Mesendoderm (in vitro differentiated cells): Measurements from ENCODE around the gene CASQ1.

Experiments used
- DNase-seq: peaks from one replicate; pipeline ENCODE4 v3.0.0; 2013
- H2AK5ac ChIP-seq: 2 replicates; pipeline ENCODE4 v1.6.1; 2013; ENCODE audit warnings: low read length, inconsistent platforms
- H2BK120ac ChIP-seq: 2 replicates; pipeline ENCODE4 v1.6.1; 2013; ENCODE audit warnings: low read depth, mild to moderate bottlenecking, low read length, moderate library complexity, mixed read lengths
- H2BK15ac ChIP-seq: replicated peaks from 2 replicates; pipeline ENCODE4 v1.6.1; 2013; ENCODE audit warnings: low read depth, mild to moderate bottlenecking, moderate library complexity
- H2BK5ac ChIP-seq: 2 replicates; pipeline ENCODE4 v1.6.1; 2013; ENCODE audit warnings: low read length, inconsistent platforms
- H3K18ac ChIP-seq: 2 replicates; pipeline ENCODE4 v1.6.1; 2013; ENCODE audit warnings: mild to moderate bottlenecking, low read length, mixed read lengths
- H3K23ac ChIP-seq: one replicate; pipeline ENCODE4 v1.6.1; 2013; ENCODE audit warnings: low read length
- H3K27ac ChIP-seq: 2 replicates; pipeline ENCODE4 v1.5.1; 2013; ENCODE audit warnings: low read depth, mild to moderate bottlenecking, inconsistent platforms, low read length, moderate library complexity
- H3K27me3 ChIP-seq: 2 replicates; pipeline ENCODE4 v1.6.1; 2013; ENCODE audit warnings: low read length, control low read depth, mild to moderate bottlenecking, inconsistent platforms; ENCODE audit not compliant: insufficient read depth, poor library complexity
- H3K36me3 ChIP-seq: 2 replicates; pipeline ENCODE4 v1.6.1; 2013; ENCODE audit warnings: low read length, inconsistent platforms; ENCODE audit not compliant: control insufficient read depth, insufficient read depth
- H3K4ac ChIP-seq: one replicate; pipeline ENCODE4 v1.6.1; 2013; ENCODE audit warnings: low read depth, mild to moderate bottlenecking, low read length, moderate library complexity
- H3K4me1 ChIP-seq: 2 replicates; pipeline ENCODE4 v1.6.1; 2013; ENCODE audit warnings: low read depth, low read length, inconsistent platforms; ENCODE audit not compliant: control insufficient read depth
- H3K4me2 ChIP-seq: 2 replicates; pipeline ENCODE4 v1.6.1; 2013; ENCODE audit warnings: low read length
- H3K4me3 ChIP-seq: 2 replicates; pipeline ENCODE4 v1.5.1; 2013; ENCODE audit warnings: mild to moderate bottlenecking, low read length
- H3K56ac ChIP-seq: one replicate; pipeline ENCODE4 v1.6.1; 2013; ENCODE audit warnings: low read length
- H3K79me1 ChIP-seq: 2 replicates; pipeline ENCODE4 v1.6.1; 2013; ENCODE audit warnings: low read length, inconsistent platforms
- H3K79me2 ChIP-seq: 2 replicates; pipeline ENCODE4 v1.6.1; 2013; ENCODE audit warnings: mild to moderate bottlenecking, low read length; ENCODE audit not compliant: control insufficient read depth, insufficient read depth
- H3K9ac ChIP-seq: 2 replicates; pipeline ENCODE4 v1.6.1; 2013; ENCODE audit warnings: low read length, inconsistent platforms
- H4K5ac ChIP-seq: one replicate; pipeline ENCODE4 v1.6.1; 2013; ENCODE audit warnings: low read length
- H4K8ac ChIP-seq: one replicate; pipeline ENCODE4 v1.6.1; 2013; ENCODE audit warnings: low read depth, mild to moderate bottlenecking, control low read depth, low read length, moderate library complexity
- WGBS: extraction: QIAGEN DNeasy Blood & Tissue Kit; methylation state at CpG from one replicate; pipeline ENCODE4 v1.1.7; 2013; ENCODE audit warnings: low lambda C conversion rate, missing lambda C conversion rate; ENCODE audit not compliant: insufficient coverage; ENCODE audit errors: extremely low coverage; 5-methylcytosine and 5-hydroxymethylcytosine counted together

The CASQ1 gene

DNA sequence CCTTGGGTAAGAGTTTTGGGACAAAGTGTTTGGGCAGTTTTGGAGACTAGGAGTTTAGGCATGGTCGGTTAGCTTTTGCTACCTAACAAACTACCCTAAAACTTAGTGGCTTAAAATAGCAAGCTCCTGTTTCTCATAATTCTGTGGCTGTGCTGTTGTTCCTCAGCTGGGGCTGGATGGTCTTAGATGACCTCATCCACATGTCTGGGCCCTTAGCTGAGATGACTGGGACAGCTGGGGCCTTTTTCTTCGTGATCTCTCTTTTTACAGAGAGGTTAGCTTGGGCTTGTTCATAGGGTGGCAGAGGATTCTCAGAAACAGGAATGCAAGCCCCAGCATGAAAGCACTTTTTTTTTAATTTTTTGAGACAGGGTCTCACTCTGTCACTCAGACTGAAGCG, 32.3 kb upstream of the CASQ1 start:
- no peak for DNase-seq
- H3K27ac ChIP-seq: no peak overlapping the region
- H3K56ac ChIP-seq: no peak overlapping the region
- H3K23ac ChIP-seq: no peak overlapping the region
- no peak overlapping the region for H2BK120ac ChIP-seq
- no peak overlapping the region for H2AK5ac ChIP-seq
- no peak overlapping the region for H3K4ac ChIP-seq
- no peaks in the 10 kb centered on the region for H3K79me2 ChIP-seq
- no peak overlapping the region for H2BK5ac ChIP-seq
- H3K9ac ChIP-seq: no peak overlapping the region
- no peak overlapping the region for H4K5ac ChIP-seq
- H3K36me3 ChIP-seq: no peaks in the 10 kb centered on the region
- no peak overlapping the region for H3K18ac ChIP-seq
- no CpG with 5 or more reads among the region's 3 CpGs for WGBS
- H3K4me3 ChIP-seq: no peak overlapping the region
- H2BK15ac ChIP-seq: no peak overlapping the region
- no peak overlapping the region for H4K8ac ChIP-seq
- H3K4me1 ChIP-seq: peaks cover 2% of the 10 kb centered on the region
- H3K4me2 ChIP-seq: no peak overlapping the region
- H3K79me1 ChIP-seq: no peaks in the 10 kb centered on the region
- no peaks in the 10 kb centered on the region for H3K27me3 ChIP-seq

DNA sequence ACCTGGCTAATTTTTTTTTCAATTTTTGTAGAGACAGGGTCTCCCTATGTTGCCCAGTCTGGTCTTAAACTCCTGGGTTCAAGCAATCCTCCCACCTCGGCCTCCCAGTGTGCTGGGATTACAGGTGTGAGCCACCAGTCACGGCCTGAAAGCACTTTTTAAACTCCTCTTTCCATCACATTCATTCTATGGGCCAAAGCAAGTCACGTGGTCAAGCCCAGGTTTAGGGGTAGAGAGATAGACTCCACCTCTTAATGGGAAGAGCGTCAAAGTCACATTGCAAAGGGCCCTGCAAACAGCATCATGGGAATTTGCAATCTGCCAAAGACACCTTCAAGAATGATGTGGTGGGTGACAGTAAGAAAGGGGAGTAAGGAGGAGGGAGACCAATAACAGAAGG, 31.8 kb upstream of the CASQ1 start:
- Histone ChIP-seq H4K8ac (no peak overlapping the region), H3K27ac (no peak overlapping the region), H2BK15ac (no peak overlapping the region), H2BK5ac (no peak overlapping the region), H3K36me3 (no peaks in the 10 kb centered on the region), H3K4ac (no peak overlapping the region), H3K79me2 (no peaks in the 10 kb centered on the region), H3K4me3 (no peak overlapping the region), H3K23ac (no peak overlapping the region), H3K18ac (no peak overlapping the region), H3K4me2 (no peak overlapping the region), H3K27me3 (no peaks in the 10 kb centered on the region), H3K9ac (no peak overlapping the region), H4K5ac (no peak overlapping the region), H3K79me1 (no peaks in the 10 kb centered on the region), H2AK5ac (no peak overlapping the region), H3K56ac (no peak overlapping the region), H3K4me1 (peaks cover 2% of the 10 kb centered on the region), H2BK120ac (no peak overlapping the region)
- no CpG with 5 or more reads among the region's 4 CpGs for WGBS
- DNase-seq: no peak

DNA sequence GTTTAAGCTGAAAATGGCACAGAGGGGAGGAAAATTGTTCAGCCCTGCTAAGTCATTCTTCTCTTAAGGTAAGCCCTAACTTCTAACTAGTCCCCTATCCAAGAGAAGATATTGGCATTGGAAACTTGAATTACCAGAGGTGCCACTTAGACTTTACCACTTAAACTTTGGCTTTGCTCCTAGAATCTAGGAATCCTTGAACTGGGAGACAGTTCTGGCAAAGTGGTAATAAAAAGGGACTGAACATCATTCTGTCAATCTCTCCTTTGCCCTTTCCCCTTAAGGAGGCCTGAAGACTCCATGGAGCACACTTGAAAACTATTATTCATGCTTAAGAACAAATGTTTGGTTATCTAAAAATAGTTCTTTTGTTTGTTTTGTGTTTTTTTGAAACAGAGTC, 30.5 kb upstream of the CASQ1 start:
- peaks cover 5% of the 10 kb centered on the region for H3K4me1 ChIP-seq
- no peak overlapping the region for H2BK5ac ChIP-seq
- H3K9ac ChIP-seq: no peak overlapping the region
- H3K4ac ChIP-seq: no peak overlapping the region
- no peak overlapping the region for H2BK120ac ChIP-seq
- H3K79me2 ChIP-seq: no peaks in the 10 kb centered on the region
- H3K18ac ChIP-seq: no peak overlapping the region
- H2AK5ac ChIP-seq: no peak overlapping the region
- H3K4me3 ChIP-seq: no peak overlapping the region
- H3K27ac ChIP-seq: no peak overlapping the region
- no peaks in the 10 kb centered on the region for H3K27me3 ChIP-seq
- no peak overlapping the region for H4K5ac ChIP-seq
- no peaks in the 10 kb centered on the region for H3K36me3 ChIP-seq
- no peak for DNase-seq
- no peaks in the 10 kb centered on the region for H3K79me1 ChIP-seq
- no peak overlapping the region for H2BK15ac ChIP-seq
- no peak overlapping the region for H4K8ac ChIP-seq
- H3K4me2 ChIP-seq: no peak overlapping the region
- H3K23ac ChIP-seq: no peak overlapping the region
- H3K56ac ChIP-seq: no peak overlapping the region

DNA sequence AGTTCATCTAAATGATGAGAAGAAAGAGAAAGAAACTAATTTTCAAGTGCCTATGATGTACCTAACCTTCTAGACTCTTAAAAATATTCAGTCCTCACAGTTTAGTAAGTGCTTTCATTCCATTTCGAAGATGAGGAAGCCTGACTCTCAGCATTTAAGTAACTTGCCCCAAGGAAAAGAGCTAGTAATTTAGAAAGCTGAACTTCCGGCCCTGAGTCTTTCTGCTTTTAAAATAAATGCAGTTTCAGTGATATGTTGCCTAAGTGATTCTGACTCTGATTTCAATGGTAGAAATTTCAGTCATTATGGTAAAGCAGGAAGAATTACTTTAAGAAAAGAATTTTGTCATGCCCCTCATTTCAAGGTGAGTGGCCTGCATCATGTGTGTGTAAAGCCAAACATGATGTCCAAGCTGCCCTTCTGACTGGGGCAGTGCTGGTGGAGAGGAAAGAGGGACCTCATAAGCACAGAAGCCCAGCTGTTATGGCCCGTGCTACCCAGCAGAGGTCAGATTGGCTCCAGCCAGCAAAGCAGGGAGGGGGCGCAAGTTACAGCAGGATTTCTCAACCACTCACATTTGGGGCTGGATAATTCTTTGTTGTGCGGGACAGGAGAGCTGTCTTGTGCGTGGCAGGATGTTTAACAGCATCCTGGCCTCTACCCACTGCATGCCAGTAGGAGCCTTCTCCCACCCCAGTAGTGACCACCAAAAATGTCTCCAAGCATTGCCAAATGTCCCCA, 28.2 kb upstream of the CASQ1 start:
- Histone ChIP-seq H3K9ac (peak overlapping the region; percentile 12), H3K27ac (no peak overlapping the region), H4K8ac (no peak overlapping the region), H3K4ac (no peak overlapping the region), H3K4me1 (peaks cover 6% of the 10 kb centered on the region), H4K5ac (no peak overlapping the region), H2AK5ac (no peak overlapping the region), H3K56ac (peak overlapping the region; percentile 80), H3K79me2 (no peaks in the 10 kb centered on the region), H3K36me3 (no peaks in the 10 kb centered on the region), H3K18ac (peak overlapping the region; percentile 35), H3K27me3 (no peaks in the 10 kb centered on the region), H3K4me2 (no peak overlapping the region), H3K23ac (no peak overlapping the region), H2BK120ac (no peak overlapping the region), H3K4me3 (no peak overlapping the region), H2BK5ac (no peak overlapping the region), H3K79me1 (no peaks in the 10 kb centered on the region), H2BK15ac (no peak overlapping the region)
- no CpG with 5 or more reads among the region's 6 CpGs for WGBS
- peak; percentile 84 for DNase-seq

DNA sequence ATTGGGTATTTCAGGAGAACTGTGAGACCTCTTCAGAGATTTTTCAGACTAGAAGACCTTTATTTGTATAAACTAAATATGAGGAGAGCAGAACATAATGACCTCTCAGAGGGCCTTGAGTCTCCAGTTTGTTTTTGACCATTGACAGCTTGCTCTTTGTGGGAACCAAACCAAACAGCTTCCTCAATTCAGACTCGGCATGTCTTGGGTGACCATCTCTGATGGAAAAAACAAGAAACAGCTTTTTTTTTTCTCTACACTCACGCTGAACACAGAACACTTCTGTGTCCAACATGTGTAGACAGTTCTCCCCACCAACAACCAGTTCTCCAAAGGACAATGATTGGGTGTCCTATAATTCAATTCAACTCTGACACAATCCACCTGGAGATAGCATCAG, 27.4 kb upstream of the CASQ1 start:
- Histone ChIP-seq H3K36me3 (no peaks in the 10 kb centered on the region), H4K5ac (no peak overlapping the region), H3K23ac (no peak overlapping the region), H3K18ac (peak overlapping the region; percentile 44), H3K4me3 (no peak overlapping the region), H2BK15ac (no peak overlapping the region), H3K9ac (no peak overlapping the region), H3K27ac (no peak overlapping the region), H3K4me2 (no peak overlapping the region), H3K4ac (no peak overlapping the region), H2BK5ac (peak overlapping the region; percentile 26), H2AK5ac (peak overlapping the region; percentile 65), H3K27me3 (no peaks in the 10 kb centered on the region), H3K79me1 (no peaks in the 10 kb centered on the region), H4K8ac (no peak overlapping the region), H3K56ac (peak overlapping the region; percentile 50), H2BK120ac (no peak overlapping the region), H3K4me1 (peaks cover 10% of the 10 kb centered on the region), H3K79me2 (no peaks in the 10 kb centered on the region)
- DNase-seq: no peak
- WGBS: no CpG with 5 or more reads among the region's 2 CpGs

DNA sequence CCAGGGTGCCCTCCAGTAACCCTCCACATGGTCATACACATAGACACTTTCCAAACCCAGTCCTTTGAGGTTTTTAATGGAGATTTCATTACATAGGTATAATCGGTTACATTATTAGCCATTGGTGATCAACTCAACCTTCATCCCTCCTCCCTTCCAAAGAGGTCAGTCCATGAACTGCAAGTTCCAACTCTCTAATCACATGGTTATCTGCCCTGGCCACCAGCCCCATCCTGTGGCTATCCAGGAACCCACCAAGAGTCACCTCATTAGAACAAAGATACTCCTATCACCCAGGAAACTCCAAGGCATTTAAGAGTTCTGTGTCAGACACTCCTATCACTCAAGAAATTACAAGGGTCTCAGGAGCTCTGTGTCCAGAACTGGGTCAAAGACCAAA, 26.8 kb upstream of the CASQ1 start:
- Histone ChIP-seq H2BK5ac (no peak overlapping the region), H2BK15ac (no peak overlapping the region), H3K23ac (no peak overlapping the region), H3K4me3 (no peak overlapping the region), H3K27ac (no peak overlapping the region), H3K27me3 (no peaks in the 10 kb centered on the region), H2BK120ac (no peak overlapping the region), H3K36me3 (no peaks in the 10 kb centered on the region), H4K5ac (no peak overlapping the region), H3K56ac (no peak overlapping the region), H3K18ac (no peak overlapping the region), H3K79me2 (no peaks in the 10 kb centered on the region), H3K9ac (no peak overlapping the region), H4K8ac (no peak overlapping the region), H3K4me2 (no peak overlapping the region), H3K4me1 (peaks cover 10% of the 10 kb centered on the region), H3K4ac (no peak overlapping the region), H3K79me1 (no peaks in the 10 kb centered on the region), H2AK5ac (peak overlapping the region; percentile 65)
- no CpG with 5 or more reads among the region's 1 CpG for WGBS
- peak; percentile 85 for DNase-seq
